Measurements from ENCODE around the gene ABCD1.
"Not testable (repeated sequence)": the region's sequence is repeated elsewhere in the genome, so short reads cannot be mapped to it uniquely, and the experiment has no call there.

Gene ABCD1

GRCh38 chrX:153714256-153714655, 10.4 kb upstream of the ABCD1 start:
- FAIRE-seq = no peak

GRCh38 chrX:153717445-153717844, 7.2 kb upstream of the ABCD1 start:
- FAIRE-seq = no peak

GRCh38 chrX:153719238-153719637, 5.4 kb upstream of the ABCD1 start:
- FAIRE-seq = no peak

- FAIRE-seq = no peak
Measured at GRCh38 chrX:153719701-153720100, 5.0 kb upstream of the ABCD1 start.

GRCh38 chrX:153722704-153723350, 1.8 kb upstream of the ABCD1 start:
- FAIRE-seq = no peak

GRCh38 chrX:153723351-153724251, 1.1 kb upstream of the ABCD1 start:
- FAIRE-seq = no peak

- no peak for FAIRE-seq
Measured at GRCh38 chrX:153725039-153725831, 579 bp downstream of the ABCD1 start.

- FAIRE-seq = no peak
Measured at GRCh38 chrX:153725832-153726285, 1.2 kb downstream of the ABCD1 start.

GRCh38 chrX:153726286-153727122, 1.8 kb downstream of the ABCD1 start:
- FAIRE-seq = no peak

- no peak for FAIRE-seq
Measured at GRCh38 chrX:153727123-153727931, 2.7 kb downstream of the ABCD1 start.

GRCh38 chrX:153728095-153728494, 3.4 kb downstream of the ABCD1 start:
- no peak for FAIRE-seq

- no peak for FAIRE-seq
Measured at GRCh38 chrX:153728951-153729631, 4.4 kb downstream of the ABCD1 start.

GRCh38 chrX:153730115-153730514, 5.5 kb downstream of the ABCD1 start:
- FAIRE-seq = not testable (repeated sequence)

- FAIRE-seq = no peak
Measured at GRCh38 chrX:153731117-153731844, 6.6 kb downstream of the ABCD1 start.

- FAIRE-seq = no peak
Measured at GRCh38 chrX:153731845-153732215, 7.2 kb downstream of the ABCD1 start.

GRCh38 chrX:153732401-153732800, 7.7 kb downstream of the ABCD1 start:
- no peak for FAIRE-seq

GRCh38 chrX:153733651-153734240, 9.1 kb downstream of the ABCD1 start:
- FAIRE-seq = no peak

- FAIRE-seq = no peak
Measured at GRCh38 chrX:153734871-153735270, 10.2 kb downstream of the ABCD1 start.

GRCh38 chrX:153735274-153735673, 10.6 kb downstream of the ABCD1 start:
- FAIRE-seq = no peak

Measured in G401.6 (cell line).